HG03045 (cell line): ENCODE results near the gene DPPA2.

Source experiments
- ATAC-seq: cut with Tn5 transposase; IDR thresholded peaks from one replicate; pipeline ENCODE4 v1.9.1; 2021; ENCODE audit warnings: mild to moderate bottlenecking, moderate library complexity; ENCODE audit not compliant: unreplicated experiment

The DPPA2 gene

DNA sequence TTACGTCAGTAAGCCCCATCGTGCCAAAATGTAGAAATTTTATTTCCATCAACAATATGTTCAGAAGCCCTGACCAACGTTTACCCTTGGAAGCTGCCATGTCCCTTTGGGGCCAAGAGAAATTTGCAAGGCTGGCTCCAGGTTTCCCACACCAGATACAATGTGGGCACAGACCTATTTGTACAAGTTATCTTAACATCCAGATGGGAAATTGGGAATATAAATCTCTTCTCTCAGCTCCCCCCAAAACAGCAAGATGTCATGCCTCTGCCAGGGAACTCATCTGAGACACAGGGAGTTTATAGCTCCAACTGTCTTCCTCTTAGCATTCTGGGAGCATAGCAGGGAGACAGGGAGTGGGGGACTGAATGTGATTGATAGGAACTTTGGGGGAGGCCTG is 9.3 kb upstream of the DPPA2 start:
- no peak for ATAC-seq

- ATAC-seq, result no peak
These were observed 8.8 kb upstream of the DPPA2 start for GRCh38 chr3:109325109-109325508.

DNA sequence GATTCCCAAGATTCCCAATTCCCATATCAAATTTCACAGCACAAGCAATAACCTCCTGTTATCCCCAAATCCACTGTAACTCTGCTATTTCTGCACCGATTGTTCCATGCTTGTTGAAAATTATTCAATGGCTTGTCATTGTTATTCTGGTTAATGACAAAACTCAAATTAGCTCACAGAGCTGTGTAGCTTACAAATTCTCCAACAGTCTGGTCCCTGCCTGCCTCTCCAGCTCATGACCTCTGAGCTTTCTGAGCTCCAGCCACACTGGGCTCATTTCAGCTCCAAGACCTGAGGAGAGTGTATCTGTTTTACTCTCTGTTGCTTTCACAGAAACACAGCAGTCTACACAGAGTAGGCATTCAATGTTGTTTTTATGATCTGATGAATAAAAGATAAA is 3.3 kb downstream of the DPPA2 start:
- ATAC-seq, result no peak

- no peak for ATAC-seq
These were observed 18.8 kb downstream of the DPPA2 start for GRCh38 chr3:109297496-109297895.

DNA sequence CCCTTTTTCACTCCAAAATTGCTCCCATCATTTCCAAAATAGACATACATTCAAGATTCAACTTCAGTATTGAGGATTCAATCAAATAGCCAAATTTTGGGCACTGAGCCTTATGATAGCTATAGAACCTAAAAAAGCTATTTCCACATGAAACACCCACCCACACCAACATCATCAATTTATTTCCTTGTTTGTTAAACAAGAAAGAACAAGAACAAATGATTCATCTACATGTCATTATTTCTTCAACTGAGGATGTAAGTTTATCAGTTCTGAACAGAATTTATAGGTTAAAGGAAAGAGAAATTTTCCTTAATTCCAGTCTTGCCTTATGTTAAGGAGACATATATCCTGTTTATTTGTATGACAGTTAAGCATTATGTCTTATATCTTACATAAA is 32.2 kb downstream of the DPPA2 start:
- ATAC-seq, result no peak

- no peak for ATAC-seq
These were observed 37.8 kb downstream of the DPPA2 start for GRCh38 chr3:109278546-109278945.

DNA sequence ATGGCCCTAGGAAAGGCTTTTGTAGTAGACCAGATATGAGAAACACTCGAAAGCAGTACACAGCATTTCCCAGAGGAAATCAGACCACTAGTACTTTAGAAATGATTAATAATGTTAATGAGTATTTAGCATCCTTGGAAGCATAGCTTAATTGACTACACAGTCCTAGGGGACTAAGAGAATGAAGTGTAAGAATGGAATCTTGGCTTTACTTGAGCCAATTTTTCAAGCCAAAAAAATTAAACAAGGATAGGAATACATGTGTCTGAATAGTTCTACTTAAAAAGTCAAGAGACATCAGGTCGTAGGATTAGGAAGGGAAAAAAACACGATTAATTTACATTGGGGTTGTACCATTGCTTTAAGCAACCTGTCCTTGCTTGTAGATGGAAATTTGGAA is 38.2 kb downstream of the DPPA2 start:
- no peak for ATAC-seq

GRCh38 chr3:109275702-109276293 is 40.5 kb downstream of the DPPA2 start:
- no peak for ATAC-seq

- no peak for ATAC-seq
These were observed 45.5 kb downstream of the DPPA2 start for GRCh38 chr3:109270779-109271178.

DNA sequence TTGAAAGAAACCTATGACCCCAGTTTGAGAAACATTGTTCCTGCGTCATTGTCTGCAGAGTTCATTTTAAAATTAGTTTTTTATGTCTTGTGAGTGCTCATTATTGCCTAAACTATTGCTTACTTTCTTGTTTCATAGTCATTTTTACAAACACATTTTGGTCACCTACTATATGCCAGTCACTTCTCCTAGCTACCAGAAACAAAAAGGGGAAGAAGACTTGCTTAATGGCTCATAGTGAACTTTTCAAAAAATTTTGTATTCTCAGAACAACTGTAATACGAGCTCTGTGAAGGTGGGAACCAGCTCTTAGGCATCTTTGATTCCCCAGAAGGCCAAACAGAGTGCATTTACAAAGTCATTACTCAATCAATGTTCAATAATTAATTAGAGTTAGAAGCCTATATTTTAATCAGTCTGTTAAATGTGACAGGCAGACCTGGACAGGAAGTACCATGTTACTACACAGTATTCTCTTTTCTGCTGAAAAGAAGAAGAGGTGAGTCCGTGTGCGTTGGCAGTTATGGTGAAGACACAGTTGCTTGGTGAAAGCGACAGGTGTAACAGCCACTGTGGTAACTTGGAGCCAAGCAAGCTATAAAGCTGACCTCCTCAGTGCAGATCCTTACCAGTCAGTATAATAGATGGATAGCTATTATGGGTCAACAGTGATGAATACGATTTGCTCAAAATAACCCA is 46.6 kb downstream of the DPPA2 start:
- ATAC-seq, result no peak

- ATAC-seq, result no peak
These were observed 48.1 kb downstream of the DPPA2 start for GRCh38 chr3:109268181-109268580.

DNA sequence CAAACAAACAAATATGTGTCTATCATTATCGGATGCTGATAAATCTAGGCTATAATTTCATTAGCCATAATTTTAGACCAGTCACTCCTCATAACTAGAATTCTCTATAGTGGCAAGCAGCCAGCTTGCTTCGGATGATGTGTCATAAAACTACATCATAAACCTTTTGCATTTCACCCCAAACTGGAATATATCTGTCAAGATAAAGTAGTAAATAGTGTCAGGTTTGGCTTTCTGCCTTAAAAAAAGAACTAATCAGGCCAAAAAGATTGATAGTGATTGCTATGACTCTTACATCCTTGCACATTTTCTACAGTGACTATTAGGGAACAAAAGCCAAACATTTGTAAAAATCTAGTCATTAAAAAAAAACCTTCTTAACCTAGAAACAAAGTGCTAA is 51.0 kb downstream of the DPPA2 start:
- no peak for ATAC-seq

GRCh38 chr3:109257269-109257668 is 59.0 kb downstream of the DPPA2 start:
- ATAC-seq, result no peak

GRCh38 chr3:109254770-109255169 is 61.5 kb downstream of the DPPA2 start:
- ATAC-seq, result no peak

DNA sequence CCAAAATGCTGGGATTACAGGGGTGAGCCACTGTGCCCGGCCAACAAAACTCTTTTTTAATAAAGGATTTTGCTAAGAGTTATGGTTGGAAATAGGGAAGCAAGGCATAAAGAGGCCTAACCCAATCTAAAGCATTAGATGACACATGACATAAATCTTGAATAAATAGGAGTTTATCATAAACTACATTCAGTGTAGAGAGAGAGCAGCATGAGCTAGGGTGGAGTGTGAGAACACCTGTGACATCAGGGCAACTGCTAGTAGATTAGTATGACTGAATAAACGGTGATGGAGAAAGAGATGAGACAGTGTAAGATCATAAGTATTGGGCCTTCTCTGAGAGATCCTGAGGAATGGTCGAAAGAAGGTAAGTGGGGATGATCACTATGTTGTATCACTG is 63.7 kb downstream of the DPPA2 start:
- no peak for ATAC-seq
